ENCODE measurements around the gene ARRDC2. TPM values are rescaled to one million over a fixed set of nuclear protein-coding genes. Genes with fewer than 3 reads are reported as not detected.
A peak's percentile ranks its signal among the peaks of the same experiment; 100 is the strongest.

ARRDC2 gene
- total RNA-seq, 1 experiment from 2014 or later, result 27.7 TPM

- Histone ChIP-seq H3K9me3 (ENCODE audit: low read length) (no peaks in the 10 kb centered on the region), H3K9ac (ENCODE audit: low read length) (no peak overlapping the region), H3K27ac (ENCODE audit: low read length) (no peak overlapping the region), H2AFZ (ENCODE audit: low read length) (no peak overlapping the region), H3K9me2 (replicated peaks; ENCODE audit: low read length) (no peaks in the 10 kb centered on the region), H3K4me1 (ENCODE audit: insufficient read depth, low read length) (no peaks in the 10 kb centered on the region), H3K79me2 (ENCODE audit: low read length) (no peaks in the 10 kb centered on the region), H3K27me3 (ENCODE audit: low read length) (no peaks in the 10 kb centered on the region), H3F3A (ENCODE audit: low read length, unreplicated experiment) (no peaks in the 10 kb centered on the region), H4K20me1 (ENCODE audit: low read length) (no peaks in the 10 kb centered on the region), H3K4me3 (ENCODE audit: low read length) (no peak overlapping the region), H3K4me2 (ENCODE audit: low read length) (no peak overlapping the region), H3K36me3 (ENCODE audit: low read depth, low read length) (no peaks in the 10 kb centered on the region)
- ChIA-PET POLR2A (ENCODE audit: unreplicated experiment) (no interaction called here), CTCF (no interaction called here)
- intact Hi-C loops (cut with micrococcal nuclease), result no loop called here
- no peak for DNase-seq
- TF ChIP-seq EZH2phosphoT487 (IDR thresholded peaks at IDR 0.05; ENCODE audit: borderline replicate concordance, low read length) (no peak), CTCF (conservative IDR thresholded peaks at IDR 0.05; ENCODE audit: low read depth, low read length) (no peak), EZH2 (IDR thresholded peaks at IDR 0.05; ENCODE audit: low read length, unreplicated experiment) (no peak)
- peak; percentile 58 for ATAC-seq
- BruUV-seq (replicated peaks), result no TSS peak
Measured at GRCh38 chr19:17965370-17966128, 42.4 kb upstream of the ARRDC2 start.

GRCh38 chr19:17966129-17966483 is 41.9 kb upstream of the ARRDC2 start:
- no peak overlapping the region for H3K4me3 ChIP-seq (ENCODE audit: low read length)
- H3K4me2 ChIP-seq (ENCODE audit: low read length), result no peak overlapping the region
- CTCF ChIA-PET, result no interaction called here
- H3K36me3 ChIP-seq (ENCODE audit: low read depth, low read length), result no peaks in the 10 kb centered on the region
- no peaks in the 10 kb centered on the region for H3K9me3 ChIP-seq (ENCODE audit: low read length)
- H3K9ac ChIP-seq (ENCODE audit: low read length), result no peak overlapping the region
- no peaks in the 10 kb centered on the region for H3K4me1 ChIP-seq (ENCODE audit: insufficient read depth, low read length)
- ATAC-seq, result no peak
- no TSS peak for BruUV-seq (replicated peaks)
- no peaks in the 10 kb centered on the region for H3K79me2 ChIP-seq (ENCODE audit: low read length)
- no peaks in the 10 kb centered on the region for H3K9me2 ChIP-seq (replicated peaks; ENCODE audit: low read length)
- intact Hi-C loops (cut with micrococcal nuclease), result no loop called here
- POLR2A ChIA-PET (ENCODE audit: unreplicated experiment), result no interaction called here
- H3K27me3 ChIP-seq (ENCODE audit: low read length), result no peaks in the 10 kb centered on the region
- H4K20me1 ChIP-seq (ENCODE audit: low read length), result no peaks in the 10 kb centered on the region
- H3F3A ChIP-seq (ENCODE audit: low read length, unreplicated experiment), result no peaks in the 10 kb centered on the region
- no peak for DNase-seq
- H3K27ac ChIP-seq (ENCODE audit: low read length), result no peak overlapping the region
- TF ChIP-seq CTCF (conservative IDR thresholded peaks at IDR 0.05; ENCODE audit: low read depth, low read length), result no peak
- TF ChIP-seq EZH2 (IDR thresholded peaks at IDR 0.05; ENCODE audit: low read length, unreplicated experiment), result no peak
- TF ChIP-seq EZH2phosphoT487 (IDR thresholded peaks at IDR 0.05; ENCODE audit: borderline replicate concordance, low read length), result no peak
- H2AFZ ChIP-seq (ENCODE audit: low read length), result no peak overlapping the region

GRCh38 chr19:17966550-17967256 is 41.3 kb upstream of the ARRDC2 start, which contains the start of gene KCNN1:
KCNN1 (plus strand) TSS chr19:17967107; CDS start chr19:17973889, 6,782 bp downstream.
- Histone ChIP-seq H3F3A (ENCODE audit: low read length, unreplicated experiment) (no peaks in the 10 kb centered on the region), H3K27me3 (ENCODE audit: low read length) (no peaks in the 10 kb centered on the region), H3K9me3 (ENCODE audit: low read length) (no peaks in the 10 kb centered on the region), H3K9ac (ENCODE audit: low read length) (no peak within 1 kb of the TSS), H3K4me1 (ENCODE audit: insufficient read depth, low read length) (no peaks in the 10 kb centered on the region), H3K27ac (ENCODE audit: low read length) (no peak within 1 kb of the TSS), H4K20me1 (ENCODE audit: low read length) (no peaks in the 10 kb centered on the region), H3K9me2 (replicated peaks; ENCODE audit: low read length) (no peaks in the 10 kb centered on the region), H3K4me3 (ENCODE audit: low read length) (no peak within 1 kb of the TSS), H3K4me2 (ENCODE audit: low read length) (no peak within 1 kb of the TSS), H3K36me3 (ENCODE audit: low read depth, low read length) (no peaks in the 10 kb centered on the region), H2AFZ (ENCODE audit: low read length) (no peak within 1 kb of the TSS), H3K79me2 (ENCODE audit: low read length) (no peaks in the 10 kb centered on the region)
- CTCF ChIA-PET, result no interaction called here
- BruUV-seq (replicated peaks), result no TSS peak
- DNase-seq (no peak), ATAC-seq (no peak)
- POLR2A ChIA-PET (ENCODE audit: unreplicated experiment), result no interaction called here
- intact Hi-C loops (cut with micrococcal nuclease), result no loop called here
- no peak for TF ChIP-seq CTCF (conservative IDR thresholded peaks at IDR 0.05; ENCODE audit: low read depth, low read length)
- TF ChIP-seq EZH2phosphoT487 (IDR thresholded peaks at IDR 0.05; ENCODE audit: borderline replicate concordance, low read length), result no peak
- TF ChIP-seq EZH2 (IDR thresholded peaks at IDR 0.05; ENCODE audit: low read length, unreplicated experiment), result no peak

All from PC-3 (cell line).